Transverse colon (tissue), 4 donors: ENCODE measurements around the gene BOD1.

Experiments used
- POLR2A ChIP-seq: fragments of 450-650 bp; IDR thresholded peaks from one replicate; pipeline ENCODE4 v1.6.1; 2016; ENCODE audit warnings: antibody characterized with exemption, mild to moderate bottlenecking, moderate library complexity
- POLR2AphosphoS5 ChIP-seq, 3 donors: sonication (generic); formaldehyde crosslinking; IDR thresholded peaks; one replicate each; pipeline ENCODE4 v1.6.1; 2016; ENCODE audit warnings: antibody characterized with exemption in 3 of 3
- TF ChIP-seq, protein P1 (sequence below), 5 experiments: fragments of 200-600 bp in 3 of 5; fragments of 450-650 bp in 2 of 5; sonication (generic) in 3 of 5; IDR thresholded peaks; 1 replicate in 2 of 5; 2 replicates in 3 of 5; pipeline ENCODE4 v1.5.1; 2016 to 2017; ENCODE audit warnings: antibody characterized with exemption in 5 of 5, inconsistent platforms in 3 of 5, mild to moderate bottlenecking in 2 of 5, moderate library complexity in 1 of 5

DNA sequence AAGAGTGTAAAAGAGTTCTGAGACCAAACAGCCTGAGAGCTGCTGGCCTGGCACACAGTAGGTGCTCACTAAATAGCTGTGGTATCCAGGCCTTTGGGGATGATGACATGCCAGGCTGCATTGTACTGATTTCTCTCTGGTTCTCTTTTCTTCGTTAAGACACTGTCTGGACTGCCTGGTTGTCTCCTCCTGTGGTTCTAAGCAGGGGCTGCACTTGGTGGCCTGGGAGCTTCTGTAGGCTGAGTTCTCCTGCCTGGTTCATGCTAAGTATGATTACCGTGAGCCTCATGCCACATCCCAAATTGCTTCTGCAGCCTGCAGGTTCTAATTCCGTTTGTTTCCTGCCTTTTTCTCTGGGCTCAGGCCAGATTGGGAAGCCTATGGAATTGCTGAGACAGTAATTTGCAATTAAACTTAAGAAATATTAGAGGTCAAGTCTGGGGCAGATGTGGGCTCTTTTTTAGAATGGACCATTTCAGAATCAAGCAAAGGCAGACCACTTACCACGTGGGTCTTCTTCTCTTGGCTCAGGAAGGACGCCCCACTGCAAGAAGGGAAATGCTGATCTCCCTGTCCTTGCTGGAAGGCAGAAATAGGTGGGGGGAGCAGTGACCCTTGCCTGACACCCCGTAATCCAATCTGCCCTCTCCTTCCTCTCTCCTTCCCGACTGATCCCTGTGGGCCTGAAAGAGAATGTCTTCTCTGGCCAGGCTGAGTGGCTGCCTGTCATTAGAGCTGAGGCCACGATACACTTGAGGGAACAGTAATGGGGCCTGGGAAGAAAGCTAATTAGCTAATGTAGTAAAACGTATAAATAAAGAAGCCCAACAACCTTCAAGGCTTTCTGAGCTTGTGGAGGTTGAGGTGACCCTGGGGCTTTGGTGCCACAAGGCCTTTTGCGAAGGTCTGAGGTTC lies 21.9 kb upstream of the BOD1 start:
- TF ChIP-seq, protein P1, sequence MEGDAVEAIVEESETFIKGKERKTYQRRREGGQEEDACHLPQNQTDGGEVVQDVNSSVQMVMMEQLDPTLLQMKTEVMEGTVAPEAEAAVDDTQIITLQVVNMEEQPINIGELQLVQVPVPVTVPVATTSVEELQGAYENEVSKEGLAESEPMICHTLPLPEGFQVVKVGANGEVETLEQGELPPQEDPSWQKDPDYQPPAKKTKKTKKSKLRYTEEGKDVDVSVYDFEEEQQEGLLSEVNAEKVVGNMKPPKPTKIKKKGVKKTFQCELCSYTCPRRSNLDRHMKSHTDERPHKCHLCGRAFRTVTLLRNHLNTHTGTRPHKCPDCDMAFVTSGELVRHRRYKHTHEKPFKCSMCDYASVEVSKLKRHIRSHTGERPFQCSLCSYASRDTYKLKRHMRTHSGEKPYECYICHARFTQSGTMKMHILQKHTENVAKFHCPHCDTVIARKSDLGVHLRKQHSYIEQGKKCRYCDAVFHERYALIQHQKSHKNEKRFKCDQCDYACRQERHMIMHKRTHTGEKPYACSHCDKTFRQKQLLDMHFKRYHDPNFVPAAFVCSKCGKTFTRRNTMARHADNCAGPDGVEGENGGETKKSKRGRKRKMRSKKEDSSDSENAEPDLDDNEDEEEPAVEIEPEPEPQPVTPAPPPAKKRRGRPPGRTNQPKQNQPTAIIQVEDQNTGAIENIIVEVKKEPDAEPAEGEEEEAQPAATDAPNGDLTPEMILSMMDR (IDR thresholded peaks at IDR 0.05), result no peak
- no peak for TF ChIP-seq POLR2A
- TF ChIP-seq POLR2AphosphoS5 (IDR thresholded peaks at IDR 0.05), result no peak
